ENCODE data around the gene MICALL1.
A peak's percentile ranks its signal among the peaks of the same experiment; 100 is the strongest.

The MICALL1 gene

DNA sequence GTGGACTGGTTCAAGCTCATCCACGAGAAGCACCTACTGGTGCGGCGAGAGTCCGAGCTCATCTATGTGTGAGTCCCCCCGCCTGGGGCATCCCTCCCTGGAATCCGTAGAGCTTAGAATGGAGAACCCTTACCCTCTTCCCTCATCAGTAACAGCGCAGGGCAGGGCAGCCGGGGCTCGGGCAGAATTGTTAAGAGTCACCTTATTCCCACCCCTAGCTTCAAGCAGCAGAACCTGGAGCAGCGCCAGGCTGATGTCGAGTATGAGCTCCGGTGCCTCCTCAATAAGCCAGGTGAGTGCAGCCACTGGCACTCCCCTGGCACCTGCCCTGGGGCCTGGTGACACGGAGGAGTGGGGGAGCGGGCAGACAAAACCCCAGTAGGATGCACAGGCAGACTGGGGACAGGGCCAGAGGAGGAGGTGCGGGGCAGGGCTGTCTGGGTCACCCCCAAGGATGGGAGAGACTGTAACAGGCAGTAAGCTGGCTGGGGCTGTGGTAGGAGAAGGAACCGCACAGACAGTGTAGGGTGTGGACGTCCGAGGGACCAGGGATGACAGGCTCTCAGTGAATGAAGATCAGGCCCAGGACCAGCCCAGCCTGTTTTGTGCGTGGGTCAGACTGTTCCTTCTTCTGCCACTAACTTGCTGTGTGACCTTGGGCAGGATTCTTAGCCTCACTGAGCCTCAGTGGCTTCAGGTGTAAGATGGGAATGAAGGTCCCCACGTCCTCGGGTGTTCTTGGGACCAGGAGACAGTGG lies 26.9 kb downstream of the MICALL1 start:
- DNase-seq = no peak
- H3K4me3 ChIP-seq (ENCODE audit: low read depth, low read length) = no peak overlapping the region
- peaks cover 7% of the 10 kb centered on the region for H3K4me1 ChIP-seq
- TF ChIP-seq, protein P1, sequence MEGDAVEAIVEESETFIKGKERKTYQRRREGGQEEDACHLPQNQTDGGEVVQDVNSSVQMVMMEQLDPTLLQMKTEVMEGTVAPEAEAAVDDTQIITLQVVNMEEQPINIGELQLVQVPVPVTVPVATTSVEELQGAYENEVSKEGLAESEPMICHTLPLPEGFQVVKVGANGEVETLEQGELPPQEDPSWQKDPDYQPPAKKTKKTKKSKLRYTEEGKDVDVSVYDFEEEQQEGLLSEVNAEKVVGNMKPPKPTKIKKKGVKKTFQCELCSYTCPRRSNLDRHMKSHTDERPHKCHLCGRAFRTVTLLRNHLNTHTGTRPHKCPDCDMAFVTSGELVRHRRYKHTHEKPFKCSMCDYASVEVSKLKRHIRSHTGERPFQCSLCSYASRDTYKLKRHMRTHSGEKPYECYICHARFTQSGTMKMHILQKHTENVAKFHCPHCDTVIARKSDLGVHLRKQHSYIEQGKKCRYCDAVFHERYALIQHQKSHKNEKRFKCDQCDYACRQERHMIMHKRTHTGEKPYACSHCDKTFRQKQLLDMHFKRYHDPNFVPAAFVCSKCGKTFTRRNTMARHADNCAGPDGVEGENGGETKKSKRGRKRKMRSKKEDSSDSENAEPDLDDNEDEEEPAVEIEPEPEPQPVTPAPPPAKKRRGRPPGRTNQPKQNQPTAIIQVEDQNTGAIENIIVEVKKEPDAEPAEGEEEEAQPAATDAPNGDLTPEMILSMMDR (IDR thresholded peaks at IDR 0.05; ENCODE audit: low read depth, low read length) = no peak
- H3K27me3 ChIP-seq = no peaks in the 10 kb centered on the region
- H3K9me3 ChIP-seq = no peaks in the 10 kb centered on the region
- H3K36me3 ChIP-seq = peaks cover 9% of the 10 kb centered on the region

DNA sequence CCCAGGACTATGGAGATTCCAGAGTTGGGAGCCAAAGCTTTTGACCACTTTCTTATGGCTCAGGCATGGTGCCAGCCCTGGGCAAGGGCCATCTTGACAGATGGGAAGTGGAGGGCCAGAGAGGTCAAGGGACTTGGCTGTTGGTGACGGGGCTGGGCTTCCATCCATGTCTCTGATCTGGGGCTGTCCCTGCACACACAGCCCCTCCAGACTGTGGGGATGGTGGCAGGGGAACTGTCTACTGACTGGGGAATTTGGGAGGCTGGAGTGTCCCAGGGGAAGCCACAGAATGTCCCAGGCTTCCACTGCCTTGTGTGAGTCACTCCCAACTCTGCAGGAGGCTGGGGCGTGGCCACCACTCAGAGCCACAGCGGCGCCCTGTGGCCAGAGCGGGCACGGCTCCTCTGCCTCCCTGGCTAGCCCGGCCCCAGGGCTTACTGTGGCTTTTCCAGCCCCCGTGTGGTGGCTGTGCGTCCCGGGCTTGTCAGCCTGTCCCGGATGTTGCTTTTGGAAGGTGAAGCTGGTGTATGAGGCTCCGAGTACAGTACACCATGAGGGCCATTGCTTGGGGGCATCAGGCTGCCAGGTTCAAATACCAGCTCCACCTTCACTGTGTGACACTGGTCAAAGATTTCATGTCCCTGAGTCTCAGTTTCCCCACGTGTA lies 27.7 kb downstream of the MICALL1 start:
- peak; percentile 95 for DNase-seq

DNA sequence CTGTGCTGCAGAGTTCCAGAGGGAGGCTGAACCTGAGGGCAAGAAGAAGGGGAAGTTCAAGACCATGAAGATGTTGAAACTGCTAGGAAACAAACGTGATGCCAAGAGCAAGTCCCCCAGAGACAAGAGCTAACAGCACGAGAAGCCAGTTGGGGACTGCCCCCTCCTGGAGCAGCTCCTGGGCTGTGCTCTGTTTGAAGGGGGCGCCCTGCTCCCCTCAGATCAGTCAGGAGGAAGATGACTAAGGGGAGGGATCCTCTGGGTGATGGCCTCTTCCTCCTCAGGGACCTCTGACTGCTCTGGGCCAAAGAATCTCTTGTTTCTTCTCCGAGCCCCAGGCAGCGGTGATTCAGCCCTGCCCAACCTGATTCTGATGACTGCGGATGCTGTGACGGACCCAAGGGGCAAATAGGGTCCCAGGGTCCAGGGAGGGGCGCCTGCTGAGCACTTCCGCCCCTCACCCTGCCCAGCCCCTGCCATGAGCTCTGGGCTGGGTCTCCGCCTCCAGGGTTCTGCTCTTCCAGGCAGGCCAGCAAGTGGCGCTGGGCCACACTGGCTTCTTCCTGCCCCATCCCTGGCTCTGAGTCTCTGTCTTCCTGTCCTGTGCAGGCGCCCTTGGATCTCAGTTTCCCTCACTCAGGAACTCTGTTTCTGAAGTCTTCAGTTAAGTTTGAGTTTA lies 34.7 kb downstream of the MICALL1 start:
- Histone ChIP-seq H3K9me3 (no peaks in the 10 kb centered on the region), H3K4me3 (ENCODE audit: low read depth, low read length) (no peak overlapping the region), H3K4me1 (no peaks in the 10 kb centered on the region), H3K27me3 (no peaks in the 10 kb centered on the region), H3K36me3 (no peaks in the 10 kb centered on the region; the same call in 1 of the 2 replicates)
- DNase-seq = no peak
- TF ChIP-seq, protein P1 (IDR thresholded peaks at IDR 0.05; ENCODE audit: low read depth, low read length) = no peak

More for the DNA sequence above, 27.7 kb downstream of the MICALL1 start:
- Histone ChIP-seq H3K9me3 (no peaks in the 10 kb centered on the region), H3K36me3 (peaks cover 9% of the 10 kb centered on the region), H3K27me3 (no peaks in the 10 kb centered on the region), H3K4me1 (peaks cover 7% of the 10 kb centered on the region), H3K4me3 (ENCODE audit: low read depth, low read length) (no peak overlapping the region)
- TF ChIP-seq, protein P1 (IDR thresholded peaks at IDR 0.05; ENCODE audit: low read depth, low read length) = peak; percentile 96

DNA sequence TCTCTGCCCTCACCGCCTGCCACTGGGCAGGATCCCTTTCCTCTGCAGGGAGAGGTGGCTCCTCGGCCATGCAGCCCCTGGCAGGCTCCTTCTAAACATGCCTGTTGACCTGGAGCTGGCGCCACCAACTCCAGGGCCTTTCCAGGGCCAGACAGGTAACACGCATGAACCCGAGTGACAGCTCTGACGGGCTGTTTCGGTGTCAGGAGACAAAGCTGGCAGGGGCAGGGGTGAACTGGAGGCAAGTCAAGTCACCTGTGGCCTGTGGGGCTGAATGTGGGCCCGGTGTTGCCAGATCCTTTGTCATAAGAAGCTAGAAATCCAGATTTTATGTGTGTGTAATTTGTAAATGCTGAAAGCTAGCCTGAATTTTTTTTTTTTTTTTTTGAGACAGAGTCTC lies 36.0 kb downstream of the MICALL1 start:
- no peak for DNase-seq
- Histone ChIP-seq H3K4me1 (no peaks in the 10 kb centered on the region), H3K36me3 (no peaks in the 10 kb centered on the region; the same call in 1 of the 2 replicates), H3K9me3 (no peaks in the 10 kb centered on the region), H3K4me3 (ENCODE audit: low read depth, low read length) (no peak overlapping the region), H3K27me3 (no peaks in the 10 kb centered on the region)
- TF ChIP-seq, protein P1 (IDR thresholded peaks at IDR 0.05; ENCODE audit: low read depth, low read length) = no peak

DNA sequence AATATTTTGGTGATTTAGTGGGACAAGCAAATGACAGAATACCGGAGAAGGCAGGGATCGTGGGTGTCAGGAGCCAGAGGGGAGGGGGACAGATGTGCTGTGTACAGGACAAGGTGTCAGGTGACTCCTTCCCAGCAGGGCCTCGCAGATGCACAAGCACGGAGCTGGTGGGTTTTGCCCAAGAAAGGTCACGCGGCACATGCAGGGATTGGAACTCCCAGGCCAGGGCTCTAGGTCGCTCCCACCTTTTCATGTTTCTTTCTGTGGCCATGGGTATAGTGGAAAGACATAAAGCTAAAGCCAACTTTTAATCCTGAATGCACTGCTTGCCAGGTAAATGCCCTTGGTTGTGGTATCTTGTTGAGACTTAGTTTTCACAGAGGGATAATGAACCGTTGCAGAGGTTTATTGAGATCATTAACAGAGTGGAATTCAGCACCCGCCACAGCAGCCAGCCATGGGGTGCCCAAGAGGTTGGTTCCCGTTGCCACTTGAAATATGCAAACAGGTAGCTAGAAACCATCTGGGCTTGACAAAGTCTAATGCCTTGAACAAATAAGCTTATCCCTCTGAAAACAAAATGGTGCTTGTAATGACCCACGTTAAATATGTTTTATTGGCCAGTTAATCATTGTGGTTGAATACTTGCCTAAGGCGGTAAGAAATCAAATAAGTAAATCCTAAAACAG lies 37.2 kb downstream of the MICALL1 start:
- no peaks in the 10 kb centered on the region for H3K27me3 ChIP-seq
- no peak for DNase-seq
- H3K9me3 ChIP-seq = no peaks in the 10 kb centered on the region
- no peak overlapping the region for H3K4me3 ChIP-seq (ENCODE audit: low read depth, low read length)
- no peaks in the 10 kb centered on the region; the same call in 1 of the 2 replicates for H3K36me3 ChIP-seq
- no peaks in the 10 kb centered on the region for H3K4me1 ChIP-seq
- TF ChIP-seq, protein P1 (IDR thresholded peaks at IDR 0.05; ENCODE audit: low read depth, low read length) = no peak
